Astrocyte (in vitro differentiated cells and primary cell): ENCODE results near the gene CDK5RAP1.

Source experiments
- EZH2 ChIP-seq: IDR thresholded peaks from 2 replicates; pipeline ENCODE4 v1.6.1; 2012; ENCODE audit warnings: mild to moderate bottlenecking, low read length, inconsistent platforms; ENCODE audit not compliant: insufficient read depth
- TF ChIP-seq, protein P1 (sequence below): IDR thresholded peaks from 2 replicates; pipeline ENCODE4 v1.5.1; 2011; ENCODE audit warnings: low read depth, mild to moderate bottlenecking, inconsistent platforms, low read length, moderate library complexity; ENCODE audit not compliant: insufficient read depth

DNA sequence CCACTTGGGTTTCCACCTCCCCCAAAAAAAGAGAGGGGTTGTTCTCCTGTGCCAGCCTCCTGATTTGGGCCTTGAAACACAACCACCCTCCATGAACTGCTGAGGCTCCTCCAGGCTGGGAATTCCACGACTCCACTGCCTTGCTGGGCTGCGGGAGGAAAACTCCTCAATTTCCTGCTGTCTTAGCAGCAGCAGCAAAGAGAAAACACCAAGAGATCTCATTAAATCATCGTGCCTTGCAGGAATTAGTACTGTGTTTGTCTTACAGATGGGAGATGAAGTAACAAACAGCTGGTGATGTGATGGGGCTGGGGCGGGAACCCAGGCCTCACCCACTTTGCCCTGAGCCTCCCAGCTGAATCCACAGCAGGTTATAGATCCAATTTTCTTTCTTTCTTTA lies 89.3 kb downstream of the CDK5RAP1 start:
- TF ChIP-seq, protein P1, sequence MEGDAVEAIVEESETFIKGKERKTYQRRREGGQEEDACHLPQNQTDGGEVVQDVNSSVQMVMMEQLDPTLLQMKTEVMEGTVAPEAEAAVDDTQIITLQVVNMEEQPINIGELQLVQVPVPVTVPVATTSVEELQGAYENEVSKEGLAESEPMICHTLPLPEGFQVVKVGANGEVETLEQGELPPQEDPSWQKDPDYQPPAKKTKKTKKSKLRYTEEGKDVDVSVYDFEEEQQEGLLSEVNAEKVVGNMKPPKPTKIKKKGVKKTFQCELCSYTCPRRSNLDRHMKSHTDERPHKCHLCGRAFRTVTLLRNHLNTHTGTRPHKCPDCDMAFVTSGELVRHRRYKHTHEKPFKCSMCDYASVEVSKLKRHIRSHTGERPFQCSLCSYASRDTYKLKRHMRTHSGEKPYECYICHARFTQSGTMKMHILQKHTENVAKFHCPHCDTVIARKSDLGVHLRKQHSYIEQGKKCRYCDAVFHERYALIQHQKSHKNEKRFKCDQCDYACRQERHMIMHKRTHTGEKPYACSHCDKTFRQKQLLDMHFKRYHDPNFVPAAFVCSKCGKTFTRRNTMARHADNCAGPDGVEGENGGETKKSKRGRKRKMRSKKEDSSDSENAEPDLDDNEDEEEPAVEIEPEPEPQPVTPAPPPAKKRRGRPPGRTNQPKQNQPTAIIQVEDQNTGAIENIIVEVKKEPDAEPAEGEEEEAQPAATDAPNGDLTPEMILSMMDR, result no peak
- TF ChIP-seq EZH2, result no peak
